HG03432 (cell line): ENCODE measurements around the gene NOC3L.
A peak's percentile ranks its signal among the peaks of the same experiment; 100 is the strongest.
"Not testable (repeated sequence)": the region's sequence is repeated elsewhere in the genome, so short reads cannot be mapped to it uniquely, and the experiment has no call there.

Experiments
- ATAC-seq: cut with Tn5 transposase; IDR thresholded peaks from one replicate; pipeline ENCODE4 v1.9.1; 2021; ENCODE audit warnings: mild to moderate bottlenecking, moderate library complexity; ENCODE audit not compliant: unreplicated experiment

The NOC3L gene

DNA sequence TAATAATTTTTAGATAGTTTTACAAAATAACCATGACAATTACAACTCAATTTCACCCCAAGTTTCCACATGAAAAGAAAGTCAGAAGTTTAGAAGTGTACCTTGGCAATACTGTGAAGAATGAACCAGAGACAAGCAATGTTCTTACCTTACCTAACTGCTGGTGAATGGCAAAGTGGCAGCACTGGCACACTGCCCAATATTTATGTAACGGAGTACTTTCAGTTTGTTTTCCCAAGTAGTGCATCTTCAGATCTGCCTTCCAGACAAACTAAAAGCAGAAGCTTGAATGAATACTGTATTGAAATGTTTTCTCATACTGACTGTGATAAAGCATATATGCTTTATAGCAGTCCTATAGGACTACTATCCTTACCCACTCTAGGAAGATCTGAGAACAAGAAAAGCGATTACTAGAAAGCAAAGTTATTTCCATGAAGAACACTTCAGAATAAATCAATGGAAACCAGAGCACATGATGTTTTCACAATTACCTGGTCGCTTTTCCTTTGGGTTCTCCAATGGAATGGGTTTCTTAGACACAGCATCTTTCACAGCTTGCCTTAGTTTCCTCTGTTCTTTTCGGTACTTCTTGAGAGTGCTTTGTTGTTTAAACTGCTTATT is 1.5 kb downstream of the NOC3L start:
- no peak for ATAC-seq

DNA sequence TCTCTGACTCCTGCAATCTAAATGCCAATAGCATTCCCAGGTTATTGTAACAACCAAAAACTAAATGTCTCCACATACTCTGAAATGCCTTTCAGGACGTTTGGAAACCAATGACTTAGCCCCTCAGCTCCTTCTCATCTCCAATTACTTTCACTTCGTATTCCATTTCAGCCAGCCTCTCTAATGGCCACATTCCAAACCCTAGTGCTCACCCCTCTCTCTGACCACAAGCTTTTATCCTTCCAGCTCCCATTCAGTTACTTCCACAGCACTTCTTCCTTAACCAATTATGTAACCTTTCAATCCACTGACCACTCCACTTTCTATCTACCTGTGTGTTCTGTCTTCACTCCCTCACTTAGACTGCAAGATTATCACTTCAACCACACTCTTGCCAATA is 4.3 kb downstream of the NOC3L start:
- ATAC-seq: no peak

DNA sequence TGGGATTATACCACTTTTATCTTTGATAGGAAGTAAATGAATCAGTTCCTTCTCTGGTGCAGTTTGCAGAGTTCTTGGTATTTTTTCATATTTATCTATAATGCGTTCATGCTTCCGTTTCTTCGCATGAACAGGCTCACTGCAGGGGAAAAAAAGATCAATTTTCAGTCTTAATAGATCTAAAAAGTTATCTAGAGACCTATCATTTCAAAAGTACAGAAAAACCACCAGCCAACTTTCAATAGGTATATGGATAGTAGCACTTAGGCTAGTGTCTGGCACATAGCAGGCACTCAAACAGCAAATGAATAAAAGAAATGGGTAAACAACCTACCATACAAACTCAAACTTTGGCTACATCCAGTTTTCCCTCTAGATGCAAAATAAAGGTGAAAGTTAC is 5.5 kb downstream of the NOC3L start:
- ATAC-seq: no peak

GRCh38 chr10:94355841-94356240 is 6.9 kb downstream of the NOC3L start:
- ATAC-seq: no peak

- no peak for ATAC-seq
Measured at GRCh38 chr10:94353336-94353735, 9.4 kb downstream of the NOC3L start.

GRCh38 chr10:94351089-94351488 is 11.7 kb downstream of the NOC3L start:
- no peak for ATAC-seq

DNA sequence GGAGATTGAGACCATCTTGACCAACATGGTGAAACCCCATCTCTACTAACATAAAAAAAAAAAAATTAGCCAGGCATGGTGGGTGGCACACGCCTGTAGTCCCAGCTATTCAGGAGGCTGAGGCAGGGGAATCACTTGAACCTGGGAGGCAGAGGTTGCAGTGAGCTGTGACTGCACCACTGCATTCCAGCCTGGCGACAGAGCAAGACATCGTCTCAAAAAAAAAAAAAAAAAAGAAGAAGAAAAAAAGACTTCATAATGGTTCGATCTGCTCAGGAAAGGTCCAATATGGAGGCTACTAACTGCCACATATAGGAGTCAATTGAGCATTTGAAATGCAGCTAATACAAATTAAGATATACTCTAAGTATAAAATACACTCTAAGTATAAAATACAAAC is 12.2 kb downstream of the NOC3L start:
- ATAC-seq: not testable (repeated sequence)

DNA sequence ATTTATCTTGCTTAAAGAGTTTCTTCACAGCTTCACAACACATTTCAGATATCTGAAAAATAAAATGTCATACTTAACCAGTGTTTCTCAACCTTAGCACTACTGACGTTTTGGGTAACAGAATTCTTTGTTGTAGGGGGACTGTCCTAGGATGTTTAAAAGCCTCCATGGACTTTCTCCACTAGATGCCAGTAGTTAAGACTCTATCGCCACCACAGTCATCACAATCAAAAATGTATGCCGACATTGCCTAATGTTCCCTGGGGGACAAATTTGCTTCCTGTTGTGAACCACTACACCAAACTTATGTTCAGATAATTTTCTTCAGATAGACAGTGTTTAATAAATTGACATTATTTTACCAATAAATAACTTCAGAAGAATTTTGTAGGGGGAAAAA is 13.4 kb downstream of the NOC3L start:
- no peak for ATAC-seq

GRCh38 chr10:94344522-94345122 is 18.1 kb downstream of the NOC3L start:
- ATAC-seq: peak; percentile 97

- no peak for ATAC-seq
Measured at GRCh38 chr10:94343151-94343550, 19.6 kb downstream of the NOC3L start.

DNA sequence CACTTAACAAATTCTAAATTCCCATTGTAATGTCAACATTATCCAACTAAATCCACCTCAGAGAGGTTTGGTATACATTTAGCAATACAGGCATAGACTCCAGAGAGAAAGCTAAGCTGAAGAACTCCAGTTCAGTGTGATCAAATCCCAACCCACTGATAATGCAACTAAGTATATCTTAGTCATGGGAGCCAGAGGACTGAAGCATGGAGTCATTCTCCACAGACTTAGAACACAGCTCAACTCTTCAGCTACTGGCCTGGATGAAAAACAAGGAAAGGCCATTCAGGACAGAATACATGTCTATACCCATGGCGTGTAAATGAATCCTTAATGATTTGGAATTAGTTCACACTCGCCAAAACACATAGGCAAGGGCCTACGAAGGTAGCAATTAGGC is 27.9 kb downstream of the NOC3L start:
- no peak for ATAC-seq

DNA sequence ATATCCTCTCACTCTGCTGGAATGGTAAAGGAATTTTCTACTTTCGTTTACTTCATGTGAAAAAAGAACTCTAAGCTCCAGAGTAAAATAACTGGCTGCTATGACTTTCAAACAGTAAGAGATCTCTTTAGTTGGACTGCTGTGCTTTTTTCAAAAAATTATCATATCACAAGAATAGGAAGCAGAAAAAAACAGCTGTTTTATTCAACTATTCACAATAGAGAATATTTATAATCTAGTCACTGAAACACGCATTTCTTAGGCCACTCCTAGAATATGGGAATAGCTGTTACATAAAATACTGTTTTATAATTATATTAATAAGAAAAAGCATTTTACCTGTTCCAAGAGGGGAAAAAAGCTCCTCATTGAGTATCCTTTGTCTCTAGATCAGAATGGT is 29.7 kb downstream of the NOC3L start:
- ATAC-seq: no peak

DNA sequence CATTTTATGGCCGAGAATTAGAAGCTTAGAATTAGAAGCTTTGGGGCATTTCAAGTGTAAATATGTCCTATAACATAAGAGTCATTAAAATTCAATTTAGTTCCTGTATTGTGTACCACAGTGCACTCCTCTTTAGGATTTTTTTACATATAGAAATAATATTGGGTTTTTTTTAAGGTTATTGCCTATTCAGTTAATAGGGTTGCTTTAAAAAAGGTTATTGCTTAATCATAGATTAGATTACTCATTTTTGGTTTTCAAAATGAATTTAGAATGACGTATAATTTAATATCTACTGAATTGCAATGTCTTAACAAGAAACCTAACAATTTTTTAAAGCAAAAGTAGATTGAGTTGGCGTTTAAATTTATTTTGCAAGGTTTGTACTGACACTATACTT is 34.1 kb downstream of the NOC3L start:
- no peak for ATAC-seq

- ATAC-seq: no peak
Measured at GRCh38 chr10:94327649-94328048, 35.1 kb downstream of the NOC3L start.

- no peak for ATAC-seq
Measured at GRCh38 chr10:94324609-94325233, 38.0 kb downstream of the NOC3L start.

GRCh38 chr10:94320285-94320914 is 42.3 kb downstream of the NOC3L start:
- peak; percentile 64 for ATAC-seq

GRCh38 chr10:94316560-94316959 is 46.2 kb downstream of the NOC3L start:
- no peak for ATAC-seq

DNA sequence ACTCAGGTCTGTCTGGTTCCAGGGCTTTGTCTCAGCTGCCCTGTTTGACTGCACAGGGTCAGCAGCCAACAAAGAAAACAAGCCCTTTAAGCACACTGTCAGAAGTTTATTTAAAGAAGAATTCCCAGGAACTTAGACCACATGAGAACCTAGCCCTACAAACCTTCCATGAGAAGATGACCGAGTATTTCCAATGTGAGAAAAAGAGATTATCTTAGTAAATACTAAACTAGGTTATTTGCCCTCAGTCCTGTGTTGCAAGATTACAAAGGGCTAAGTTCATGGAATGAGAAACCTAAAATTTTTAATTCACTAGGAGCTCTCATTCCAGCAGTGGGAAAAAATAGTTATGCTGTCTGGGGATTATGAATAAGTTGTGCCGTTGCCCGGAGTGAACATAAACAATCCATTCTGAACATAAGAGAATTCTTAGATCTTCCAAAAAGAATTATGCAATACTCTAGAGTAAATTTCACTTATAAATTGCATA is 46.7 kb downstream of the NOC3L start:
- no peak for ATAC-seq

DNA sequence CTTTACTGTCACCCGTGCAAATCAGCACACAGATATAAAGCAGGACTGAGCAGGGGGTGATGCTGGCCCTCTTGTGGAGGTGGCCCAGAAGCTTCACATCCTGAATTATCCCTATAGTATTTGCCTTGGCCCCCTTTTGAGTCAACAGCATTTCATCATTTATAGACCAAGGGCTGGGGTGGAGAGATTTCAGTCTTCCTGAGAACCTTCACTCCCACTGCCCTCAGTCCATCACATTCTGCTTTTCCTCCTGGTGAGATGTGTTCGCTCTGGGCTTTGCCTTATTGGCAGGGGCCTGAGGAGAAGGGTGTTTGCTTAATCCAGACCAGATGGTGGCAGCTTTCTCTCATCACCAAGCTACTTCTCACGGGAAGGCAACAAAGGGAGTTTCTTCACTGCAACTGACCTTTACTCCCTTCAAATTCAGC is 47.7 kb downstream of the NOC3L start:
- no peak for ATAC-seq

GRCh38 chr10:94310369-94310768 is 52.4 kb downstream of the NOC3L start:
- no peak for ATAC-seq

DNA sequence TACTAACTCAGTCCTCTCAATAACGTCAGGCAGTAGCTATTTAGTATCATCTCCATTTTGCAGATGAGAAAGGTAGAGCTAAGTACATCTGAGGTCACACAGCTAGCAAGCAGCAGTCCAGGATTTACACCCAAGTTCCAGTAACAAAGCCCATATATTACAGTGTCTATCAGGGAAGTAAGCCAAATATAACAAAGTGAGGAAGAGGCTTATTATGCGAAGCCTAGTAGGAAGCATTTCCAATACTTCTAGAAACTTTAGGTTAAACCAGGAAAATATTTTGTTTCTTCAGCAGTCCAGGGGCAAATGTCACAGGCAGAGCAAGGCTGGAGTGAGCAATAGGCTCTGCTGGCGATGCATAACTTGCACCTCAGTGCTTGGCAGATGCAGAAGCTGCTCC is 53.9 kb downstream of the NOC3L start:
- ATAC-seq: no peak

DNA sequence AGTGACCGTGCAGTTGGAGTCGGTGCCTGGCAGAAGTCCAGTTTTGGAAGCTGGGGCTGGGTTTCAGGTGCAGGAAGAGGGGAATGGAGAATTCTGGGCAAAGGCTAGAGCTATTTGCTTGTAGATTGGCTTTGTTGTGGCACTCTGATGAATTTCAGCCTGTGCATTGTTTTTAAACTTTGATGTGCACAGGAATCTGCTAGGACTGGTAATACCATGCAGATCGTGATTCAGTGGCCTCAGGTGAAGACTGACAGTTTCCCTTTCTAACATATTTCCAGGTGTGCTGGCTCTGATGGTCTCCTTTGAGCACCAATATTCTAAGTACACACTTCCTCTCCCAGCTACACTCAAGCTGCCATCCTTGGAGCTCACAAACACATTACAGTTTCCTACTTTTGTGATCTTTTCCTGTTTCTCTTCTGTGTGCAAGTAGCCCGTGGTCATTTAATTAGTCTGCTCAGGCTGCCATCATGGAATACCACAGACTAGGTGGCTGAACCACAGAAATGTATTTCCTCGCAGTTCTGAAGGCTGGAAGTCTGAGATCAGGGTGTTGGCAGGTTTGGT is 55.6 kb downstream of the NOC3L start:
- no peak for ATAC-seq
